HG02642 (cell line): Measurements from ENCODE around the gene DNAH8.

ENCODE experiments used
- ATAC-seq: cut with Tn5 transposase; IDR thresholded peaks from one replicate; pipeline ENCODE4 v1.9.1; 2021; ENCODE audit warnings: mild to moderate bottlenecking; ENCODE audit not compliant: unreplicated experiment, poor library complexity

The DNAH8 gene, protein sequence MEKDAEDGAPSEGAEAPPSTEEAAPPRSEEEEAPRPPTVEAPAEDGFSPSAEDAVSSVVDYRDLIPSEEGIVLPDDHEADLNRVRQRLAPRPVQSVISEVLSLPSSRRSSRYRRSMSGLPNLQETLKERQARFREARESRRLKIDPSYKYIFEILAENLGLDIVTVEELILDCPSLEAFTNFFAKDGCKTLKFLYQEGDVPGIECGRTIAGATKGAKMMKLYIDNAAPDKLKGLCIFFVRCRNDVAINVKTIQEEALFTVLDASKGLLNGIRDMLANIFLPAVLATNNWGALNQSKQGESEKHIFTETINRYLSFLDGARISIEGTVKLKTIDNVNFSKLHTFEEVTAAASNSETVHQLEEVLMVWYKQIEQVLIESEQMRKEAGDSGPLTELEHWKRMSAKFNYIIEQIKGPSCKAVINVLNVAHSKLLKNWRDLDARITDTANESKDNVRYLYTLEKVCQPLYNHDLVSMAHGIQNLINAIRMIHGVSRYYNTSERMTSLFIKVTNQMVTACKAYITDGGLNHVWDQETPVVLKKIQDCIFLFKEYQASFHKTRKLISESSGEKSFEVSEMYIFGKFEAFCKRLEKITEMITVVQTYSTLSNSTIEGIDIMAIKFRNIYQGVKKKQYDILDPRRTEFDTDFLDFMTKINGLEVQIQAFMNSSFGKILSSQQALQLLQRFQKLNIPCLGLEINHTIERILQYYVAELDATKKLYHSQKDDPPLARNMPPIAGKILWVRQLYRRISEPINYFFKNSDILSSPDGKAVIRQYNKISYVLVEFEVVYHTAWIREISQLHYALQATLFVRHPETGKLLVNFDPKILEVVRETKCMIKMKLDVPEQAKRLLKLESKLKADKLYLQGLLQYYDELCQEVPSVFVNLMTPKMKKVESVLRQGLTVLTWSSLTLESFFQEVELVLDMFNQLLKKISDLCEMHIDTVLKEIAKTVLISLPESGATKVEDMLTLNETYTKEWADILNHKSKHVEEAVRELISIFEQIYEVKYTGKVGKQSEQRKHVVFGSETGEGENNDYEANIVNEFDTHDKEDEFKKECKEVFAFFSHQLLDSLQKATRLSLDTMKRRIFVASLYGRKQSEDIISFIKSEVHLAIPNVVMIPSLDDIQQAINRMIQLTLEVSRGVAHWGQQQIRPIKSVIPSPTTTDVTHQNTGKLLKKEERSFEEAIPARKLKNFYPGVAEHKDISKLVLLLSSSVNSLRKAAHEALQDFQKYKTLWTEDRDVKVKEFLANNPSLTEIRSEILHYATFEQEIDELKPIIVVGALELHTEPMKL (N-terminal part only)

GRCh38 chr6:38715016-38715689, at the start of gene DNAH8:
Gene DNAH8, plus strand, starts transcription at chr6:38715311. Its CDS starts 7,499 bp downstream, at chr6:38722810.
- no peak for ATAC-seq

GRCh38 chr6:38671885-38672467, 43.1 kb upstream of the DNAH8 start:
- ATAC-seq, result peak; percentile 80

DNA sequence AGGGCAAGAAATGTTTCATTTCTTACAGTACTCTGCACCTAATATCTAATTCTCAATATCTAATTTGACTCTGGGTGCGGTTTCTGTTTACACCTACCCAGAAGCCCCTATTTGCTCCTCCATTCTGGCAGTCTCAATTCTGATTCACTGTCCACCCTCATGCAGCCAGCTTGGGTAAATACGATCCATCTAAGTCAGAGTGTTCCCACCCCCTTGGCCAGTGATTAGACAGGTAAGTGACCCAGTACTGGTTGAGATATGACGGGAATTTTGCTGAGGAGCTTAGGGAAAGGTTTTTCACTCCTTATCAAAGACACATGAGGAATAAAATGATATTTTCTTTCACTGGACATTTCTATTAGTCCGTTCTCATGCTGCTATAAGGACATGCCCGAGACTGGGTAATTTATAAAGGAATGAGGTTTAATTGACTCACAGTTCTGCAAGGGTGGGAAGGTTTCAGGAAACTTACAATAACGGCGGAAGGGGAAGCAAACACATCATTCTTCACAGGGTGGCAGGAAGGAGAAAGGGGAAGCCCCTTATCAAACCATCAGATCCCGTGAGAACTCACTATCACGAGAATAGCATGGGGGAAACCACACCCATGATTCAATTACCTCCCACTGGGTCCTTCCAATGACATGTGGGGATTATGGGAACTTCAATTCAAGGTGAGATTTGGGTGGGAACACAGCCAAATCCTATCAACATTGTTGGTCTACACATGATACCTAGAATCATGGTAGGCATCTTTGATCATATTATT, 41.5 kb upstream of the DNAH8 start:
- ATAC-seq, result no peak

DNA sequence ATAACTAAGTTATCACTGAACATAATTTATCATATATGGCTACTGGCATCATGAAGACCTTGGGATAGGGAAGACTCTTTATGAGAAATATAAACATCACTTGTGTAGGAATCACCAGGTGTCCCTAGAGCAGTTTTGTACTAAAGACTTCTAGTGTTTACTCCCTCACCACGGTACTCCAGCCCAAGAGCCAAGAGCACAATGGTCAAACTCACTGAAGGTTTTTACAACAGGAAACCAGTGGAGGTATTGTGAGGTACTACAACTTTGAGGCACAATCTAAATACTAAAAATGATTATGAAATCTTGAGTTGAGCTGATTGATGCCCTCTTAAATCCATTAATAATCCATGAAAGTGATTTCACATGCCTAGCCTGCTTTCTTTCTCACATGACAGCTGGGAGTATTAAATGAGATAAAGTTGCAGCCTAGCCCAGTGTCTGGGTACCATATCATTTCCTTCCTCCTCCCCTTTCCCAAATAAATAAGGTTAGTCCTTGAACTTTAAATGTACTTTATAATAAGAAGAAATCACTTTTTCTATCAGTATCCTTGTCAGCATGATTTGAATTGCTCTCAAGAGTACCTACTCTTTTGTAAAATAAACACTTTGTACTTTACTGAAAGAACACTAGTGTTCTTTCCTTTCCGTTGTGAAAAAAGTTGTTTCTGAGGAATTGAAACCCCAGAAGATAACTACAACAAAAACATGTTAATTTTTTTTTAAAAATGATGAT, 38.7 kb upstream of the DNAH8 start:
- peak; percentile 36 for ATAC-seq

DNA sequence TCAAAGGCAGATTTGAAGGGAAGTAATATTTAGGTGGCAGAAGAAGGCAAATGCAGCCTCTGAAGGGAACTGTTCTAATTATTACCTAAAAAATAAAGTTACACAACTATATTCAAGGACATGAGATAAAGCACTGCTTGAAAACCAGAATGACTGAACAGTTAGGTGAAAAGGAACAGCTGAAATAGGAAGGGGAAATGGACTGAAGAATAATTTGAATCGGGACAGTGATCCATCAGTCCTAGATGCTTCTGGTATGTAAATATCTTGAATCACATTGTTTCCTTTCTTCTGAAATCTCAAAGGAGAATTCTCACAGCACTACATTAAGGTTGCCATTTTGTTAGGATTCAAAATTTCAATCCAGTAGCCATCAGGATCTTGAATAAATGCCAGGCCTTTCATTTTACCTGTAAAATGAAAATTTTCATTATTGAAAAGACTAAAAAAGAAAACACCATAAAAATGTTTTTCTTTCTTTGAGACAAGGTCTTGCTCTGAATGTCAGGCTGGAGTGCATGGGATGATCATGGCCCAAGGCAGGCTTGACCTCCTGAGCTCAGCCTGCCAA, 38.1 kb upstream of the DNAH8 start:
- ATAC-seq, result no peak

GRCh38 chr6:38678178-38678760, 36.8 kb upstream of the DNAH8 start:
- no peak for ATAC-seq

- ATAC-seq, result no peak
Observed at GRCh38 chr6:38679668-38680067, 35.4 kb upstream of the DNAH8 start.

DNA sequence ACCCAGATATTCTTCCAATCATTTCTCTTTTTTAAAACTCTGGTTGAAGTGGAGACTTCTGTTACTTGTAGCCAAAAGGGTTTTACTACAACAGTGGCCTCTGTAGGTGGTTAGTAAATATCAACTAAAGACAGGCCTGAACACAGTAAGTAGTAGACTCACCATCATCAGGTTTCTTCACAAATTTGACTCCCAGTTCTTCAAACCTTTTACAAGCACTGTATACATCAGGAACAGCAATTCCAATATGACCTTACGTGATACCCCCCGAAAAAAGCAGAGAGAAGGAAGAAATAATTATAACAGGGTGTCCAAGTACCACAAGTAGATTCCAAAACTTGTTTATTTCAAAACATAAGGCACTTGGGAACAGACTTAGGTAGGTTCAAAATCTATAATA, 33.3 kb upstream of the DNAH8 start:
- no peak for ATAC-seq

DNA sequence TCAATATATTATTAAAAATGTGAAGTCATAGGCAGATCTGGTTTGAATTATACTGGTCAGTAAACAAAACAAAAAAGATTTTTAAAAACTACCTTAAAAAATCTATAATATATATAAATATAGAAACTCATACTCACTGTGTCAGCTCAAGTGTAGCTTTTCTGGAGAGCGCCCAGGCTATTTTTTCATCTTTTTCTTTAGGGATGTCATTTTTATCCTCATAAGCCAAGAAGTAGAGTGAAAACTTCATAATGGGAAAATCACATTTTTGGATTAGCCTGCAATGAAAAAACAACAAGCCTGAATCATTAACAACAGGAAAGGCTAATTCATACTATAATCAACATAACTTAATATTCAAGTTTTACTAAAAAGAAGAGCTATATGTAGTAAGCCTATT, 30.9 kb upstream of the DNAH8 start:
- ATAC-seq, result no peak

GRCh38 chr6:38684904-38685303, 30.2 kb upstream of the DNAH8 start:
- no peak for ATAC-seq

- no peak for ATAC-seq
Observed at GRCh38 chr6:38686270-38687042, 28.7 kb upstream of the DNAH8 start.

- no peak for ATAC-seq
Observed at GRCh38 chr6:38687043-38687353, 28.1 kb upstream of the DNAH8 start.

GRCh38 chr6:38687549-38687948, 27.6 kb upstream of the DNAH8 start:
- ATAC-seq, result no peak

- ATAC-seq, result peak; percentile 65
Observed at GRCh38 chr6:38688579-38689087, 26.5 kb upstream of the DNAH8 start.

DNA sequence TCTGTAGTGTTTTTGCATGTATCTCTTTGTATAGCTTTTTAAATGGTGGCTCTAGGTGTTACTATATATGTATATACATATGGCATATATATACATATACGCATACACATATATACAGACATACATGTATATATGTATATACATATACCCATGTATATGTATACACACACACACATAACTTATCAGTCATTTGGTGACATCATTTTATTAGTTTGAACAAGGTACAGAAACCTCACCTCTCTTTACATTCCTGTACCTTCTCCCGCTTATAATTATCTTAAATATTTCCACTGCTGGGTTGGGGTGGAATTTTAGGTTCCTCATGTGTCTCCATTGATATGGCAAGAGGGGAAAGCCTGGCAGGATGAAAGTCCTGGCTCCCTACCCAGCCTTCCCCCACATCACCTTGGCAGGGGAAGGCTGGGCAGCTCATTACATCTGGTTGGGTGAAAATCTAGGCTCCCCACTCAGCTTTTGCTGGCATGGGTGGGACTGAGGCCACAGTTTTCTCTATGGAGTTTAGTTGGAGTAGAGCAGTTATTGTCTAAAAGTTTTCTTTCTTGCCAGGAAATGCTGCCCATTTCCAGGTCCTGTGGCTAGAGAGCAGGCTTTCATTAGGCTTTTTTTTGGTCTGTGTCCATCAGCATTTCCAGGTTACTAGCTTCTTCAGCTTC, 19.7 kb upstream of the DNAH8 start:
- ATAC-seq, result no peak

GRCh38 chr6:38695933-38696332, 19.2 kb upstream of the DNAH8 start:
- no peak for ATAC-seq
